Measurements from ENCODE around the gene BRSK2. TPM values are rescaled to one million over a fixed set of nuclear protein-coding genes. Genes with fewer than 3 reads are reported as not detected.
"Not testable (repeated sequence)": the region's sequence is repeated elsewhere in the genome, so short reads cannot be mapped to it uniquely, and the experiment has no call there.

BRSK2 gene
- total RNA-seq, result 0.15 and 0.93 TPM in 2 replicates

DNA sequence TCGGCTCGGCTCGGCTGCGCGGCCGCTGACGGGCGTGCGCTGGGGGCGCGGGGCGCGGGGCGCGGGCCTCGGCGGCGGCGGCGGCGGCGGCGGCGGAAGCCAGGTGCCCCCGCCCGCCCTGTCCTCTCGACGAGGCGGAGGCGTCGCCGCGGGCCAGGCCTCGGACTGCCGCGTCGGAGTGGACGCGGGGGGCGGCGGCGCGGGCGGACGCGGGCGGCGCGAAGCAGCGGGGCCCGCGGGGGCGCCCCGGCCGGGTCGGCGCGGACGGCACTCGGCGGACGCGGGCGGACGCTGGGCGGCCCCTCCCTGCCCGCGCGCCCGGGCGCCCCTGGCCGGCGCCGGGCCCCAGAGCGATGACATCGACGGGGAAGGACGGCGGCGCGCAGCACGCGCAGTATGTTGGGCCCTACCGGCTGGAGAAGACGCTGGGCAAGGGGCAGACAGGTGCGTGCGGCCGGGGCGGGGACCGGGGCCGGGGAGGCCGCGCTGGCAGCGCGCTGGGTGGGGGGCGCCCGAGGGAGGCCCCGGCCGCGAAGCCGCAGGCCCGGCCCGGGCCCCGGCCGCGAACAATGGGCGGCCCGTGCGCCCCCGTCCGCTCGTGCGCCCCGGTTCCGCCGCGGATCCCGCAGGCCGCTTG, at the start of gene BRSK2:
Gene BRSK2 (plus strand): TSS at position 3 of the 637 bp plus-strand sequence. CDS start 351 bp downstream, at position 354.
- DNase-seq (ENCODE audit: extremely low read depth, low read depth, low spot score), result no peak

GRCh38 chr11:1340111-1340510, 49.6 kb upstream of the BRSK2 start:
- no peak for DNase-seq (ENCODE audit: extremely low read depth, low read depth, low spot score)

DNA sequence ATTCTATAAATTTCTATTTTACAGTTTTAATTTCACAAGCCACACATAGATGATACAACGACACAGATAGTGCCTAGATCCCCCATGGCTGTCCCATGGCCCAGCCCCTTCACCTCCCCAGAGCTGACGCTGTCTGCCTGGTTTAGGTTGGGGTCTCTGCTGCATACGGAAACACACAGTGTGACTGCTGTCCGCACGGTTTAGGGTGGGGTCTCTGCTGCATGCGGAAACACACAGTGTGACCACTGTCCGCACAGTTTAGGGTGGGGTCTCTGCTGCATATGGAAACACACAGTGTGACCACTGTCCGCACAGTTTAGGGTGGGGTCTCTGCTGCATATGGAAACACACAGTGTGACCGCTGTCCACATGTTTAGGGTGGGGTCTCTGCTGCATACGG, 48.5 kb upstream of the BRSK2 start:
- not testable (repeated sequence) for DNase-seq (ENCODE audit: extremely low read depth, low read depth, low spot score)

DNA sequence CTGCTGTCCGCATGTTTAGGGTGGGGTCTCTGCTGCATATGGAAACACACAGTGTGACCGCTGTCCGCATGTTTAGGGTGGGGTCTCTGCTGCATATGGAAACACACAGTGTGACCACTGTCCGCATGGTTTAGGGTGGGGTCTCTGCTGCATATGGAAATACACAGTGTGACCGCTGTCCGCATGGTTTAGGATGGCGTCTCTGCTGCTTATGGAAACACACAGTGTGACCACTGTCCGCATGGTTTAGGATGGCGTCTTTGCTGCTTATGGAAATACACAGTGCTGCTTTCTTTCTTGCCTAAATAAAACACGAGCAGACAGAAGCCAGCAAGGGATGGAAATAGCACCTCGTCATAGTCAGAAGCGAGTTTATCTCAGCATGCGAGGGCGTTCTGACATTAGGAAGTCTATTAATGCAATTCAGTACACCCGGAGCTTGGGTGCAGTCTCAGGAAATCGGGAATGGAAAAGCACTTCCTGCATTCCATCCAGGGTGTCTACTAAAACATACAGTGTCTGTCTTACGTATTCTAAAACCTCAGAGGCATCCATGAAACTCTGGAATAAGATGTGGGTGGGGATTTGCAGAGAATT, 47.7 kb upstream of the BRSK2 start:
- DNase-seq (ENCODE audit: extremely low read depth, low read depth, low spot score), result no peak

DNA sequence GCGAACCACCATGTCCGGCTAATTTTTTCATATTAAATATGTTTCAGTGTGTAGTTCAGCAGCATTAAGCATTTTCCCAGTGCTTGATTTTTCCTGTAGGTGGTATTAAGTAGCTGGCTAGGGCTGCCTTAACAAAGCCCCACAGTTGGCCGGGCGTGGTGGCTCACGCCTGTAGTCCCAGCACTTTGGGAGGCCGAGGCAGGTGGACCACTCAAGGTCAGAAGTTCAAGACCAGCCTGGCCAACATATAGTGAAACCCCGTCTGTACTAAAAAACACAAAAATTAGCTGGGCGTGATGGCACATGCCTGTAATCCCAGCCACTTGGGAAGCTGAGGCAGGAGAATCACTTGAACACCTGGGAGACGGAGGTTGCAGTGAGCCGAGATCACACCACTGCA, 46.8 kb upstream of the BRSK2 start:
- DNase-seq (ENCODE audit: extremely low read depth, low read depth, low spot score), result no peak

GRCh38 chr11:1343391-1344055, 46.2 kb upstream of the BRSK2 start:
- DNase-seq (ENCODE audit: extremely low read depth, low read depth, low spot score), result no peak

GRCh38 chr11:1344056-1344635, 45.6 kb upstream of the BRSK2 start:
- no peak for DNase-seq (ENCODE audit: extremely low read depth, low read depth, low spot score)

- no peak for DNase-seq (ENCODE audit: extremely low read depth, low read depth, low spot score)
Measured at GRCh38 chr11:1345737-1346513, 43.8 kb upstream of the BRSK2 start.

- DNase-seq (ENCODE audit: extremely low read depth, low read depth, low spot score), result no peak
Measured at GRCh38 chr11:1346669-1347390, 42.9 kb upstream of the BRSK2 start.

GRCh38 chr11:1347411-1347999, 42.2 kb upstream of the BRSK2 start:
- not testable (repeated sequence) for DNase-seq (ENCODE audit: extremely low read depth, low read depth, low spot score)

DNA sequence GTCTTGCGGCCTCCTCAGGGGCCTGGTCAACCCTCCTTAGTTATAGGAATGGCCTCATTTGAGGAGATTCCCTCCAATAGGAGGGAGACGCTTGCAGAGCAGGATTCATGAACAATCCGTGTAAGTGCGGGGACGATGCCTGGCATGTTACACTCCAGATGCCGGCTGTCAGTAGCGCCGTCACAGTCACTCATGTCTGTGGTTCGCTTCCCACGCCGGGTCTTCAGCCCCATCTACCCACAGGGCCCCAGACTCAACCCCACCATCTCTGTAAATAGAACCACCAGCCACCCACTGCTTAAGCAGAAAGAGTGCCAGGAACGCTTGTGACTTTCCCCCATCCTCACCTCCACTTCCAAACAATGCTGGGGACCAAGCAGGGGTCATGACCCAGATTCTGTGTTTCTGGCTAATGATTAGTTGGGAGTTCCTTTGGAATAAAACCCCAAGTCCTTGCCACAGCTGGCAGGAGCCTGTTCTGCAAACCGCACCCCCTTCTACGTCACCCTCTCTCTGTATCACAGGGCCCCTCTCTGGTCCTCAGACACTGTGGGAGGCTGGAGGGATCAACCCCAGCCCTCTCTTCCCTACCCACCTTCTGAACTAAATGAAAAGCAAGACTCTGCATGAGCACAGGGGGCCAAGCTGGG, 41.5 kb upstream of the BRSK2 start:
- no peak for DNase-seq (ENCODE audit: extremely low read depth, low read depth, low spot score)

GRCh38 chr11:1348796-1349326, 40.9 kb upstream of the BRSK2 start:
- DNase-seq (ENCODE audit: extremely low read depth, low read depth, low spot score), result no peak

DNA sequence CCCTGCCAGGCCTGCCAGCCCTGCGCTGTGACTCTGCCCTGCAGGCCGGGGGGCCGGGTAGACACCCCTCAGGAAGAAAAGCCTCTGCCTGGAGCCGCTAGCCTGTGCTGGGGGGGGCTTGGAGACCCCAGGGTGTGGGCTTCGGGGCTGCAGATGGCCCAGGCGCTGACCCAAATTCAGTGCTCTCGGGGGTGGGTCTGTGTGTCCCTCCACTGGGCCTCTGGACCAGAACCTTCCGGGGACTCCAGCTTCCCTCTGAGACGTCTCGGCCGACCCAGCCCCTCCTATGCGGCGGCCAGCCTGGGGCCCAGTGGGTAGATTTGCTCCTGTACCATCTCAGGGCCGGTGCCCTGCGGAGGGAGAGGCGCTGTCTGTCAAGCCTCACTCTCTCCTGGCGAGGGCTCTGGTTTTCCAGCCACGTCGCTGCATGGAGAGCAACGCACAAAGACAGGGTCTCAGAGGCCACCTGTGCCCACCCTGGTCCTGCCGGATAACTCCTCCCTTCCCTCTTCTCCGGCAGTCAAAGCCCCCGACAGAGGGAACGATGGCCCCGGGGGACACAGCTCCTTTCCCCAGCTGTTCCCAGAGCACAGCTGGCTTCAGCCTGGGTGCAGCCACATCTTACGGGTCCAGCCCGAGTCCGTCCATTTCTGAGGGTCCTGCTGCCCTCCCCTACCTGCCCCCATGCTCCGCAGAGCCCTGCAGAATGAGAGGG, 40.2 kb upstream of the BRSK2 start:
- no peak for DNase-seq (ENCODE audit: extremely low read depth, low read depth, low spot score)

- DNase-seq (ENCODE audit: extremely low read depth, low read depth, low spot score), result no peak
Measured at GRCh38 chr11:1350086-1350725, 39.5 kb upstream of the BRSK2 start.

GRCh38 chr11:1351278-1351937, 38.3 kb upstream of the BRSK2 start:
- no peak for DNase-seq (ENCODE audit: extremely low read depth, low read depth, low spot score)

DNA sequence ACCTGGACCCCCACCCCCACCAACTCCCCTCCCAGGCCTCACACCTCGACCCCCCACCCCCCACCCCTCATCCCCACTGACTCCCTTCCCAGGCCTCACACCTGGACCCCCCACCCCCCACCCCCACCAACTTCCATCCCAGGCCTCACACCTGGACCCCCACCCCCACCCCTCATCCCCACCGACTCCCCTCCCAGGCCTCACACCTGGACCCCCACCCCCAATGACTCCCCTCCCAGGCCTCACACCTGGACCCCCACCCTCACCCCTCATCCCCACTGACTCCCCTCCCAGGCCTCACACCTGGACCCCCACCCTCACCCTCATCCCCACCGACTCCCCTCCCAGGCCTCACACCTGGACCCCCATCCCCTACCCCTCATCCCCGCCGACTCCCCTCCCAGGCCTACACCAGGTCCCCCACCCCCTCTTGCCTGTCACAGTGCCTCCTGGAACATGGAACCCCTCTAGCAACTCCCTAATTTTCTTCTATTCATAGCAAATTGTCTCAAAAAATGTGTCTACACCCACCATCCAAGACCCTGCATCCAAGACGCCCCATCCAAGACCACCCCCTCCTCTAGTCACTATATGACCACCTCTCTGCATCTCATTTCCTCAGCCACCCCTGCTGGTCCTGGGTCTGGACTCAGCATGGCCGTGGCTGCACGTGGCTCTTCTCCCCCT, 36.9 kb upstream of the BRSK2 start:
- no peak for DNase-seq (ENCODE audit: extremely low read depth, low read depth, low spot score)
